Measurements from ENCODE around the gene MAGEB2. TPM values are rescaled to one million over a fixed set of nuclear protein-coding genes. Genes with fewer than 3 reads are reported as not detected.

Gene MAGEB2
- total RNA-seq, 1 donor from 2014 or later = not detected

GRCh38 chrX:30262763-30263162 is 47.4 kb downstream of the MAGEB2 start:
- no peak for DNase-seq (ENCODE audit: low read depth)
- no peak overlapping the region for H3K4me3 ChIP-seq (ENCODE audit: low read depth, low read length)
- TF ChIP-seq, protein P1, sequence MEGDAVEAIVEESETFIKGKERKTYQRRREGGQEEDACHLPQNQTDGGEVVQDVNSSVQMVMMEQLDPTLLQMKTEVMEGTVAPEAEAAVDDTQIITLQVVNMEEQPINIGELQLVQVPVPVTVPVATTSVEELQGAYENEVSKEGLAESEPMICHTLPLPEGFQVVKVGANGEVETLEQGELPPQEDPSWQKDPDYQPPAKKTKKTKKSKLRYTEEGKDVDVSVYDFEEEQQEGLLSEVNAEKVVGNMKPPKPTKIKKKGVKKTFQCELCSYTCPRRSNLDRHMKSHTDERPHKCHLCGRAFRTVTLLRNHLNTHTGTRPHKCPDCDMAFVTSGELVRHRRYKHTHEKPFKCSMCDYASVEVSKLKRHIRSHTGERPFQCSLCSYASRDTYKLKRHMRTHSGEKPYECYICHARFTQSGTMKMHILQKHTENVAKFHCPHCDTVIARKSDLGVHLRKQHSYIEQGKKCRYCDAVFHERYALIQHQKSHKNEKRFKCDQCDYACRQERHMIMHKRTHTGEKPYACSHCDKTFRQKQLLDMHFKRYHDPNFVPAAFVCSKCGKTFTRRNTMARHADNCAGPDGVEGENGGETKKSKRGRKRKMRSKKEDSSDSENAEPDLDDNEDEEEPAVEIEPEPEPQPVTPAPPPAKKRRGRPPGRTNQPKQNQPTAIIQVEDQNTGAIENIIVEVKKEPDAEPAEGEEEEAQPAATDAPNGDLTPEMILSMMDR (conservative IDR thresholded peaks at IDR 0.05; ENCODE audit: low read depth, low read length) = no peak

Other genes starting within 250 kb of the MAGEB2 start
- gene MAGEB3, start 15.1 kb downstream of the MAGEB2 start, total RNA-seq = not detected in 2 replicates
- not detected in 2 replicates for gene MAGEB4, start 26.4 kb downstream of the MAGEB2 start, total RNA-seq
- gene MAGEB1, start 31.6 kb downstream of the MAGEB2 start, total RNA-seq = not detected in 2 replicates
- 0.35 and 0.72 TPM in 2 replicates for gene NR0B1, start 93.8 kb downstream of the MAGEB2 start, total RNA-seq